ENCODE data around the gene ARHGAP1. TPM values are rescaled to one million over a fixed set of nuclear protein-coding genes. Genes with fewer than 3 reads are reported as not detected.

Gene ARHGAP1
- total and polyA plus RNA-seq, 2 of the 4 experiments (the other 2 are of a cell fraction), result 46.6 to 78.8 TPM

DNA sequence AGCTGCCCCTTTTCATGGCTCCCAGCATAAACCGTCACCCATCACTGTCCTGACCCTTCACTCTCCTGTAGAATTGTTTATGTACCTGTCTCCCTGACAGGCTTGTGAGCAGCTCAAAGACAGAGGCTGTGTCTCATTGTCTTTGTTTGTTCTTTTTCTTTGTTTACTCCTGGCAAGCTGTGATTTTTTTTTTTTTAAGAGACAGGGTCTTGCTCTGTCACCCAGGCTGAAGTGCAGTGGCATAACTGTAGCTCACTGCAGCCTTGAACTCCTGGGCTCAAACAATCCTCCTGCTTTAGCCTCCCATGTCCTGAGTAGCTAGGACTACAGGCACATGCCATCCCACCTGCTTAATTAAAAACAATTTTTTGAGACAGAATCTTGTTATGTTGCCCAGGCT, 9.7 kb downstream of the ARHGAP1 start:
- no peak overlapping the region for H4K91ac ChIP-seq (ENCODE audit: insufficient read depth, low read depth, low read length)
- CTCF ChIA-PET, result interaction anchor here (0.6 kb wide), 1 partner anchor 539 kb away, joined by 3 read pairs; no protein-coding TSS in a partner anchor
- intact Hi-C loops (cut with micrococcal nuclease) (no loop called here), dilution Hi-C loops (cut with HindIII; ENCODE audit: low sequenced_read_pairs, unreplicated experiment) (no loop called here), in situ Hi-C loops (cut with MboI; ENCODE audit: low sequenced_read_pairs) (no loop called here)
- no peak overlapping the region for H3K9ac ChIP-seq (ENCODE audit: low read depth, low read length)
- no peak overlapping the region for H3K4me3 ChIP-seq (ENCODE audit: insufficient read depth, low read depth, low read length)
- H4K8ac ChIP-seq (ENCODE audit: low read depth in 2 of 2, low read length in 2 of 2), result no peak overlapping the region
- H3K9me1 ChIP-seq (ENCODE audit: insufficient read depth, low read length), result peaks cover 18% of the 10 kb centered on the region; the same call in 1 of the 2 replicates
- peaks cover 68% of the 10 kb centered on the region for H3K36me3 ChIP-seq (ENCODE audit: control insufficient read depth, insufficient read depth, low read length)
- H3K4ac ChIP-seq (ENCODE audit: low read depth, low read length), result no peak overlapping the region
- no peak overlapping the region for H3K23ac ChIP-seq (ENCODE audit: low read depth, low read length)
- H2BK5ac ChIP-seq (ENCODE audit: low read depth, low read length, poor library complexity, severe bottlenecking), result no peak overlapping the region
- no peak overlapping the region for H2BK15ac ChIP-seq (ENCODE audit: low read depth, low read length)
- H3K79me1 ChIP-seq (ENCODE audit: low read depth in 1 of 2, low read length in 2 of 2), result peaks cover 29 to 53% of the 10 kb centered on the region in 2 experiments
- H3K18ac ChIP-seq (ENCODE audit: low read depth, low read length), result no peak overlapping the region
- no TSS peak for BruUV-seq (replicated peaks)
- POLR2A ChIA-PET (ENCODE audit: unreplicated experiment), result no interaction called here
- no peak overlapping the region for H2AK5ac ChIP-seq (ENCODE audit: low read depth, low read length)
- DNase-seq, result no peak
- no peak overlapping the region for H3K14ac ChIP-seq (replicated peaks; ENCODE audit: low read depth, low read length)
- TF ChIP-seq MXI1 (IDR thresholded peaks at IDR 0.05; ENCODE audit: borderline replicate concordance, low read depth, low read length) (no peak), BHLHE40 (IDR thresholded peaks at IDR 0.05; ENCODE audit: low read depth, low read length) (no peak), RCOR1 (IDR thresholded peaks at IDR 0.05; ENCODE audit: insufficient replicate concordance, low read length) (no peak), CHD1 (IDR thresholded peaks at IDR 0.05; ENCODE audit: low read depth, low read length) (no peak), SMC3 (IDR thresholded peaks at IDR 0.05; ENCODE audit: low read depth, low read length) (no peak)
- H4K5ac ChIP-seq (ENCODE audit: low read depth, low read length), result no peak overlapping the region
- no peak overlapping the region for H3K27ac ChIP-seq (ENCODE audit: insufficient read depth, low read length)
- ATAC-seq (ENCODE audit: low read depth), result no peak
- WGBS, 2 experiments (ENCODE audit: extremely low coverage in 2 of 2, insufficient read length in 1 of 2), result no CpG with 5 or more reads among the region's 1 CpG
- H2AFZ ChIP-seq (replicated peaks; ENCODE audit: low read length, poor library complexity), result no peak overlapping the region
- H3K4me1 ChIP-seq (ENCODE audit: control insufficient read depth, insufficient read depth, low read length), result peaks cover 18% of the 10 kb centered on the region
- no peaks in the 10 kb centered on the region for H3K9me3 ChIP-seq (ENCODE audit: control insufficient read depth, insufficient read depth, low read length)
- no peak overlapping the region for H2BK120ac ChIP-seq (ENCODE audit: low read depth, low read length)
- 0 out of 2 replicates have a peak, but pooled peaks cover 5% of the 10 kb centered on the region for H4K20me1 ChIP-seq (ENCODE audit: insufficient read depth, low read length)
- H2AK9ac ChIP-seq (replicated peaks; ENCODE audit: low read depth, low read length, poor library complexity), result no peak overlapping the region
- H2BK20ac ChIP-seq (ENCODE audit: low read depth, low read length), result no peak overlapping the region
- no peak overlapping the region for H3K56ac ChIP-seq (ENCODE audit: extremely low read depth, insufficient read depth, low read length)
- no peak overlapping the region for H3K4me2 ChIP-seq (ENCODE audit: low read depth, low read length)
- H3K27me3 ChIP-seq (ENCODE audit: control insufficient read depth, insufficient read depth, low read length), result no peaks in the 10 kb centered on the region
